ENCODE data around the gene SYNRG. TPM values are rescaled to one million over a fixed set of nuclear protein-coding genes. Genes with fewer than 3 reads are reported as not detected.

SYNRG gene
- total RNA-seq, 4 donors from 2014 or later: 27.4 to 46.5 (median 31.0) TPM

- no peak for TF ChIP-seq CTCF (IDR thresholded peaks at IDR 0.05; ENCODE audit: low read depth)
Measured at GRCh38 chr17:37643118-37643766, 34.0 kb upstream of the SYNRG start, which contains the start of gene DDX52. DDX52 (minus strand) TSS chr17:37643446; CDS start chr17:37643420, 26 bp downstream.

- TF ChIP-seq CTCF (IDR thresholded peaks at IDR 0.05; ENCODE audit: low read depth): no peak
Measured at GRCh38 chr17:37642681-37643080, 33.5 kb upstream of the SYNRG start.

GRCh38 chr17:37640015-37640414, 30.8 kb upstream of the SYNRG start:
- no peak for TF ChIP-seq CTCF (IDR thresholded peaks at IDR 0.05; ENCODE audit: low read depth)

GRCh38 chr17:37637956-37638355, 28.7 kb upstream of the SYNRG start:
- no peak for TF ChIP-seq CTCF (IDR thresholded peaks at IDR 0.05; ENCODE audit: low read depth)

GRCh38 chr17:37614823-37615222, 5.6 kb upstream of the SYNRG start:
- no peak for TF ChIP-seq CTCF (IDR thresholded peaks at IDR 0.05; ENCODE audit: low read depth)

GRCh38 chr17:37614391-37614790, 5.2 kb upstream of the SYNRG start:
- no peak for TF ChIP-seq CTCF (IDR thresholded peaks at IDR 0.05; ENCODE audit: low read depth)

GRCh38 chr17:37610971-37611370, 1.8 kb upstream of the SYNRG start:
- no peak for TF ChIP-seq CTCF (IDR thresholded peaks at IDR 0.05; ENCODE audit: low read depth)
